HepG2 (cell line): Measurements from ENCODE around the gene MCF2L. TPM values are rescaled to one million over a fixed set of nuclear protein-coding genes. Genes with fewer than 3 reads are reported as not detected.
A peak's percentile ranks its signal among the peaks of the same experiment; 100 is the strongest.

Experiments used
- ATAC-seq: fragments of 200-7000 bp; cut with Tn5 transposase; 3 replicates; pipeline ENCODE4 v1.9.1; 2020; ENCODE audit warnings: mild to moderate bottlenecking, moderate library complexity
- BruUV-seq: library from RNA; stranded (reverse); fragments of 400-500 nt; replicated peaks from 2 replicates; lab custom pipeline; 2021; lab: Mats Ljungman, UMichigan
- CTCF ChIA-PET: fragments of 300-600 bp; formaldehyde crosslinking; extraction: SDS; loops from one replicate; lab custom pipeline; 2021; ENCODE audit warnings: low total read pairs, inconsistent platforms, low intra/inter-chr PET ratio; lab: Yijun Ruan, JAX
- POLR2A ChIA-PET: fragments of 350-600 bp; sonication (Branson Sonifier 250); formaldehyde crosslinking; loops from one replicate; lab custom pipeline; 2020; ENCODE audit warnings: antibody characterized with exemption, inconsistent platforms; lab: Yijun Ruan, JAX
- DNase-seq: peaks from one replicate; pipeline ENCODE4 v3.0.0-alpha.2; 2015; ENCODE audit warnings: low spot score
- FAIRE-seq: peaks from 3 replicates; lab custom pipeline; 2011; peaks lifted over from hg19 to GRCh38; lab: Jason Lieb, UNC
- H2AFZ ChIP-seq: one replicate; pipeline ENCODE4 v1.6.1; 2011; ENCODE audit warnings: low read length, inconsistent platforms
- H3K27ac ChIP-seq: fragments of 300-600 bp; 3 replicates; pipeline ENCODE4 v1.8.0; 2011; ENCODE audit warnings: mixed run types, mild to moderate bottlenecking, mixed read lengths, low read length, inconsistent platforms; ENCODE audit not compliant: insufficient read depth; ENCODE audit errors: extremely low read length
- H3K27me3 ChIP-seq, 2 experiments: fragments of 200-600 bp in 1 of 2; 2 replicates in 1 of 2; 3 replicates in 1 of 2; pipeline versions ENCODE4 v1.6.0 to v1.8.0; 2011; ENCODE audit warnings: low read length in 2 of 2, mild to moderate bottlenecking in 2 of 2, moderate library complexity in 2 of 2, inconsistent platforms in 1 of 2; ENCODE audit not compliant: insufficient read depth in 2 of 2, control insufficient read depth in 1 of 2
- H3K36me3 ChIP-seq, 2 experiments: fragments of 200-600 bp in 1 of 2; replicated peaks in 1 of 2; 2 replicates in 1 of 2; 3 replicates in 1 of 2; pipeline versions ENCODE4 v1.5.1 to v1.8.0; 2011; ENCODE audit warnings: low read length in 2 of 2, inconsistent platforms in 1 of 2; ENCODE audit not compliant: insufficient read depth in 2 of 2, control insufficient read depth in 1 of 2
- H3K4me1 ChIP-seq: 2 replicates; pipeline ENCODE4 v1.5.1; 2012; ENCODE audit warnings: low read length, inconsistent platforms; ENCODE audit not compliant: insufficient read depth
- H3K4me2 ChIP-seq: 2 replicates; pipeline ENCODE4 v1.6.0; 2011; ENCODE audit warnings: low read depth, low read length, inconsistent platforms
- H3K4me3 ChIP-seq, 3 experiments: fragments of 200-600 bp in 1 of 3; sonication (generic), shearing (Covaris generic) in 1 of 3; replicated peaks in 1 of 3; 2 replicates each; pipeline ENCODE4 v1.5.1; 2011 to 2016; ENCODE audit warnings: low read length in 3 of 3, inconsistent platforms in 2 of 3, low read depth in 2 of 3, mild to moderate bottlenecking in 2 of 3, control low read depth in 1 of 3, mixed read lengths in 1 of 3; ENCODE audit not compliant: insufficient read depth in 1 of 3
- H3K79me2 ChIP-seq: one replicate; pipeline ENCODE4 v1.6.1; 2011; ENCODE audit warnings: low read length, inconsistent platforms; ENCODE audit not compliant: insufficient read depth
- H3K9ac ChIP-seq: 2 replicates; pipeline ENCODE4 v1.6.0; 2011; ENCODE audit warnings: mild to moderate bottlenecking, low read depth, low read length, inconsistent platforms; ENCODE audit not compliant: insufficient read depth
- H3K9me3 ChIP-seq: 2 replicates; pipeline ENCODE4 v1.5.1; 2012; ENCODE audit warnings: mild to moderate bottlenecking, low read length
- H4K20me1 ChIP-seq: 2 replicates; pipeline ENCODE4 v1.6.0; 2011; ENCODE audit warnings: inconsistent platforms, mild to moderate bottlenecking, low read length, moderate library complexity; ENCODE audit not compliant: insufficient read depth
- AKAP8 ChIP-seq: sonication (generic); formaldehyde crosslinking; IDR thresholded peaks from 2 replicates; pipeline ENCODE4 v1.5.1; 2020; ENCODE audit warnings: mild to moderate bottlenecking, missing genetic modification reagents
- RBFOX2 ChIP-seq: fragments of 200-400 bp; formaldehyde crosslinking; IDR thresholded peaks from 2 replicates; pipeline ENCODE4 v1.6.1; 2017; ENCODE audit warnings: low read depth, mild to moderate bottlenecking, low read length
- ZNF232 ChIP-seq: sonication (generic); formaldehyde crosslinking; IDR thresholded peaks from 2 replicates; pipeline ENCODE4 v1.4.0; 2020; ENCODE audit warnings: missing genetic modification reagents, borderline replicate concordance
- ZNF446 ChIP-seq: sonication (generic); formaldehyde crosslinking; IDR thresholded peaks from 2 replicates; pipeline ENCODE4 v1.5.0; 2020; ENCODE audit warnings: mild to moderate bottlenecking, missing genetic modification reagents
- ZNF687 ChIP-seq: sonication (generic); formaldehyde crosslinking; IDR thresholded peaks from 2 replicates; pipeline ENCODE4 v1.5.1; 2020; ENCODE audit warnings: mild to moderate bottlenecking, missing genetic modification reagents, moderate library complexity
- WGBS: methylation state at CpG from one replicate; pipeline ENCODE4 v1.1.6; 2017; ENCODE audit warnings: low lambda C conversion rate; 5-methylcytosine and 5-hydroxymethylcytosine counted together
- in situ Hi-C: cut with HindIII; loops from 2 replicates; pipeline ENCODE4 v1.10.0; 2017; ENCODE audit warnings: low pct_unique_long_range_greater_than_20kb; ENCODE audit not compliant: extremely low pct_ligation_motif_present
- intact Hi-C: fragments of 100-400 bp; cut with micrococcal nuclease; formaldehyde crosslinking; loops from one replicate; pipeline ENCODE4 v1.10.0; 2022; ENCODE audit not compliant: unreplicated experiment
- polyA plus RNA-seq, 8 experiments: library from polyadenylated mRNA; depleted of rRNA in 3 of 8; stranded (reverse) in 7 of 8; unstranded in 1 of 8; fragments of >200 nt; fragmentation: Illumina TruSeq in 4 of 8; extraction: Trizol in 4 of 8; gene quantifications; 2 replicates each; pipeline versions ENCODE4 v1.2.1 to v1.2.3, GENCODE V29; 2011 to 2016; ENCODE audit warnings: low read depth in 4 of 8, missing spikeins in 1 of 8, mixed read lengths in 1 of 8; ENCODE audit not compliant: insufficient read depth in 1 of 8
- total RNA-seq, 5 experiments: library from RNA; depleted of rRNA; stranded (reverse); fragments of >200 nt; fragmentation: Illumina TruSeq; extraction: Trizol; gene quantifications; 2 replicates each; pipeline ENCODE4 v1.2.3, GENCODE V29; 2016; ENCODE audit warnings: low read depth in 1 of 5

Gene MCF2L
- total and polyA plus RNA-seq, 2 of the 13 experiments (the other 11 are each of a cell fraction or from before 2014, with no cell fraction given), result 19.4 to 28.4 TPM

DNA sequence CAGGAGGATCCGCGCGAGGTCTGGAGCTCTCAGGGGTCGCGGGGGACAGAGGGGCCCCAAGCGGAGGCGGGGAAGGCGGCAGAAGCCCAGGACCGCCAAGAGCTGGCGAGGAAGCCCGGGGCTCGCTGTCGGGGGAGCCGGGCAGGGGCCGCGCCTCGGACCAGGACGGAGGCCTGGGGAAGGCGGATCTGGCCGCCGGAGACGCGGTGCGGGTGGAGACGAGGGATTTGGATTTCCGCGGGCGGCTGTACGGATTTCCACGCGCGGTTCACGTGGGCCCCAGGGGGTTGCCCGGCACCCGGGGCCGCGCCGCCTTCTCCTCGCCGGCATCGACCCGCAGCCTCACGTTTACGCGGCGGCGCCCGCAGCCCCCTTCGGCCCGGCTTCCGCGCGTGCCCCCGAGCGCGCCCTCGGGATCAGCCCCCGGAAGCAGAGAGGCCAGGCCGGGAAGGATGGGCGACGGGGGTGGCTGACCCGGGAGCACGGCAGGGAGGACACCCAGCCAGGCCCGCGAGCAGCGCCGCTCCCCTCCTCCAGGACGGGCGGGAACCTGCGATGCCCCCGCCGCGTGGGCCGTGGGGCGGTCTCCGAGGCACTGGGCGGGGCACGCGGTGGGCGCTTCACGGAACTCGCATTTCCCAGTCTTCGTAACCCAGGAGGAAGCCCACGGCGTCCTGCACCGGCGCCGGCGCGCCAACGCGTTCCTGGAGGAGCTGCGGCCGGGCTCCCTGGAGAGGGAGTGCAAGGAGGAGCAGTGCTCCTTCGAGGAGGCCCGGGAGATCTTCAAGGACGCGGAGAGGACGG is 141.2 kb downstream of the MCF2L start:
- no TSS peak for BruUV-seq

More for the DNA sequence above, 141.2 kb downstream of the MCF2L start:
- Histone ChIP-seq H3K27me3 (no peaks in the 10 kb centered on the region), H3K4me1 (peaks cover 24% of the 10 kb centered on the region), H3K36me3 (no peaks in the 10 kb centered on the region; a peak in 1 of 5 replicates), H3K9ac (no peak overlapping the region), H3K4me3 (no peak overlapping the region), H3K27ac (no peak overlapping the region), H3K4me2 (no peak overlapping the region), H2AFZ (no peak overlapping the region), H4K20me1 (no peaks in the 10 kb centered on the region), H3K9me3 (no peaks in the 10 kb centered on the region), H3K79me2 (peaks cover 8% of the 10 kb centered on the region)
- no peak for FAIRE-seq
- 99% methylated on average over 90 of the region's 99 CpGs for WGBS
- CTCF ChIA-PET, result no interaction called here
- in situ Hi-C loops, result no loop called here
- no peak for ATAC-seq
- no peak for DNase-seq
- intact Hi-C loops, result no loop called here
- no peak for TF ChIP-seq ZNF687 (CRISPR knock-in tag)
- TF ChIP-seq ZNF232 (CRISPR knock-in tag), result no peak
- TF ChIP-seq RBFOX2, result peak; percentile 65
- no peak for TF ChIP-seq ZNF446
- 0 out of 2 replicates have a peak, but pooled peaks have one; percentile 31 for TF ChIP-seq AKAP8 (CRISPR knock-in tag)
- TF ChIP-seq, all 625 proteins: peak for 2
- POLR2A ChIA-PET, result no interaction called here
